Activated T-helper 1 cell treated with anti-CD3 and anti-CD28 coated beads, Interleukin-12 subunit alpha, Interleukin-12 subunit beta, Interleukin-2, Interleukin-4 antibody, amounts not matched to agents 30 ng/mL and 10 ng/mL and 1 ng/mL, durations not matched to agents 14 hours and 24 hours and 36 hours (primary cell): ENCODE data around the gene MYL2. TPM values are rescaled to one million over a fixed set of nuclear protein-coding genes. Genes with fewer than 3 reads are reported as not detected.
A peak's percentile ranks its signal among the peaks of the same experiment; 100 is the strongest.

Experiments
- DNase-seq: peaks from one replicate; pipeline ENCODE4 v3.0.0; 2021; ENCODE audit warnings: low spot score
- H3K27ac Mint-ChIP-seq: one replicate; pipeline ENCODE4 v1.8.0; 2021; ENCODE audit warnings: mild to moderate bottlenecking, mixed read lengths
- H3K27me3 Mint-ChIP-seq: one replicate; pipeline ENCODE4 v1.8.0; 2022; ENCODE audit warnings: mild to moderate bottlenecking, moderate library complexity, mixed read lengths; ENCODE audit not compliant: insufficient read depth
- H3K36me3 Mint-ChIP-seq: one replicate; pipeline ENCODE4 v1.8.0; 2021; ENCODE audit warnings: low read depth, mixed read lengths
- H3K4me1 Mint-ChIP-seq: one replicate; pipeline ENCODE4 v1.8.0; 2021; ENCODE audit warnings: low read depth, mixed read lengths
- H3K4me3 Mint-ChIP-seq: one replicate; pipeline ENCODE4 v1.8.0; 2021; ENCODE audit warnings: mild to moderate bottlenecking, moderate library complexity, mixed read lengths
- H3K9me3 Mint-ChIP-seq: one replicate; pipeline ENCODE4 v1.8.0; 2021; ENCODE audit warnings: mixed read lengths
- intact Hi-C: fragments of 100-400 bp; cut with micrococcal nuclease; formaldehyde crosslinking; loops from one replicate; pipeline ENCODE4 v1.15.1; 2024
- total RNA-seq: library from RNA; stranded (reverse); gene quantifications from 2 replicates; pipeline ENCODE4 v1.2.3, GENCODE V29; 2022

The MYL2 gene
- total RNA-seq, 1 donor from 2014 or later = not detected

DNA sequence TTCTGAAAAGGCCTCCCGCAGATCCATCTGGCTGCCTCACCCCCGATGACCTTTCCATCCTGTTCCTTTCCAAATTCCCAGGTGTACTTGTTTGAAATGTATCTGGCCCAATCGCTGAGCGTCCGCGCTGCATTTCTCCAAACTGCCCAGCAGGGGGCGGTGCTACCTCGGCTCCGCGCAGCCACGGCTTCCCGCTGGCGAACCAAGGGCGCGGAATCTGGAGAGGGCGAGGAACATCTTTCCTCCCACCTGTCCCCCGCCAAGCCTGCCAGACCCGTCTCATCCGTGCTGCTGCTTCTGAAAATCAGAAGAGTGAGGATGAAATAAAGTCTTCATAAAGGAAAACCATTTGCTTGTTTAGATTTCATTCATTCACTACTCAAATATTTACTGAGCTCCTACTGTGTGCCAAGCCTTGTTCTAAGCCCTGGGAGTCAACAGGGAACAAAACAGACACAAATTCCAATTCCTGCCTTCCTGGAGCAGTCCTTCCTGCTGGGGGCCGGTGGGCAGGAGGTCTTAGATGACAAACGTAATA lies 16.8 kb upstream of the MYL2 start:
- H3K27ac Mint-ChIP-seq = no peak overlapping the region
- no peaks in the 10 kb centered on the region for H3K36me3 Mint-ChIP-seq
- DNase-seq = peak; percentile 17
- peaks cover 5% of the 10 kb centered on the region for H3K4me1 Mint-ChIP-seq
- H3K9me3 Mint-ChIP-seq = no peaks in the 10 kb centered on the region
- H3K27me3 Mint-ChIP-seq = no peaks in the 10 kb centered on the region
- no peak overlapping the region for H3K4me3 Mint-ChIP-seq
- intact Hi-C loops = loop anchor here (1.0 to 5.0 kb wide), 4 partner anchors 42 to 380 kb away; no protein-coding TSS in a partner anchor

DNA sequence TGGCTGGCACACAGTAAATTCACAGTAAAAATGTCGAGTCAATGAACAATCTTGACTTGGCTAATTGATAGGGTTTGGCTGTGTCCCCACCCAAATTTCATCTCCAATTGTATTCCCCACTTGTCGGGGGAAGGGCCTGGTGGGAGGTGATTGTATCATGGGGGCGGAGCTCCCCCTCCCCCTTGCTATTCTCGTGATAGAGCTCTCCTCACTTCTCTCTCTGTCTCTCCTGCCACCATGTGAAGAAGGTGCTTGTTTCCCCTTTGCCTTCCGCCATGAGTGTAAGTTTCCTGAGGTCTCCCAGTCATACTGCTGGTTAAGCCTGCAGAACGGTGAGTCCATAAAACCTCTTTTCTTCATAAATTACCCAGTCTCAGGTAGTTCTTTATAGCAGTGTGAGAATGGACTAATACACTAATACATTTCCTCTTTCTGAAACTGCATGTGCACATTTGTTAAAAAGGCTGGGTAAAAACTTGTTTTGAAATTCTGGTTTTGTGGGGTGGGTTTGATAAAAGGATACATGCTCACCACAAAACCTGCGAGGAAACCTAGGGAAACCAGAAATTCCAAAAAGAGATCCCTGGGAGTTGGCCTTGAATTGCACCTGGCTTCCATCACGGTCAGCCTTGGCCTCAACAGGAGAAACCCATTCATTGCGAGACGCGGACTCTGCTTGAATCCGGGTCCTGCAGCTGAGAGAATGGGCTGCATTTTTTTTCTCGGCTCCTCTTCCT lies 16.2 kb upstream of the MYL2 start:
- no peaks in the 10 kb centered on the region for H3K27me3 Mint-ChIP-seq
- intact Hi-C loops = loop anchor here (1.0 to 5.0 kb wide), 4 partner anchors 42 to 381 kb away; no protein-coding TSS in a partner anchor
- H3K4me1 Mint-ChIP-seq = peaks cover 5% of the 10 kb centered on the region

DNA sequence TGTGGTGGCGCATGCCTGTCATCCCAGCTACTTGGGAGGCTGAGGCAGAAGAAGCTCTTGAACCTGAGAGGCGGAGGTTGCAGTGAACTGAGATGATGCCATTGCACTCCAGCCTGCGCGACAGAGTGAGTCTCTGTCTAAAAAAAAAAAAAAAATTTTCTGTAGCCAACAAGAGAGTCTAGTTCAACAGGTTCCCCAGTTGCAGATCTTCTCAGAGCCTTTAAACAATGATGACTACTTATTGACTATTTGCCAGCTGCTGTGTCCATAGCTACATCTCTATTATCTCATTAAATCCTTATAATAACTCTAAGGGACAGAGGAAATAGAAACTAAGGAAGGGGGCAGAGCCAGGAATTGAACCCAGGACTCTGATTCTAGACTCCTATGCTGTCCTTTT lies 15.2 kb upstream of the MYL2 start:
- H3K27ac Mint-ChIP-seq = no peak overlapping the region
- intact Hi-C loops = loop anchor here (5.0 kb wide), 1 partner anchor 362 kb away; no protein-coding TSS in a partner anchor
- peaks cover 5% of the 10 kb centered on the region for H3K4me1 Mint-ChIP-seq
- DNase-seq = no peak
- H3K4me3 Mint-ChIP-seq = no peak overlapping the region
- H3K36me3 Mint-ChIP-seq = no peaks in the 10 kb centered on the region
- no peaks in the 10 kb centered on the region for H3K9me3 Mint-ChIP-seq
- no peaks in the 10 kb centered on the region for H3K27me3 Mint-ChIP-seq

More for the DNA sequence above, 16.2 kb upstream of the MYL2 start:
- H3K4me3 Mint-ChIP-seq = no peak overlapping the region
- no peak overlapping the region for H3K27ac Mint-ChIP-seq
- no peaks in the 10 kb centered on the region for H3K9me3 Mint-ChIP-seq
- DNase-seq = no peak
- no peaks in the 10 kb centered on the region for H3K36me3 Mint-ChIP-seq

DNA sequence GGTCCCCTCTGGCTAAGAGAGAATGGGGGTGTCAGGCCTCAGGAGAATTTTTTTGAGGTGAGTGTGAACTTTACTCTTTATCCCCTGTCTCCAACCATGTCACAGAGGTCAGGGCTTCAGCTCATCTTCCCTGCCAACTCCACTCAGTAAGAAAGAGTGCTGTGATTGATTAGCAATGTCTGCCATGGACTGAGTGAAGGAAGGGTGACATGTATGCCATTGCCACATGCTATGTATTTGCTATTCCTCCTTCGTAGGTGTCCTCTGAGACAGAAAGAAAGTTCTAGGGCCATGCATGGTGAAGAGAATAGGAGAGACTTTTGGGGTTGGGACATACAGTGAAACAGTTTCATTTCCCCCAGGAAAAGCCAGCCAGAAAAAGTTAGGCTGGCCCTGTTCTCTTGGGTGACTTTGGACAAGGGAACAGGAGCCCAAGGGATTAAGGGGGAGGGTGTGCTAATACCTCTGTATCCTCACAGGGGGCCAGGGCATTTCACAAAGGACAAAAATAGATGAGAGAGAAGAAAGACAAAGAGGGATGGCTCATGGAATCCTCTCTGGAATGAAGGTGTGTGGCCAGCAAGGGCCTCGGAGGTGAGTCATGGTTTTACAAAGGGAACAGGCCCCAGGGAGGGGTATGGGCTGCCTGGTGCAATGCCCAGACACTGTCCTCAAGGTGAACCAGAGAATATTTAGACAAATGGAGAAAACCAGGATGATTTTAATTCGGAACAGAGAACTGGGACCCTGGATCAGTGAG lies 13.9 kb upstream of the MYL2 start:
- Mint-ChIP-seq H3K4me1 (peaks cover 5% of the 10 kb centered on the region), H3K9me3 (no peaks in the 10 kb centered on the region), H3K4me3 (no peak overlapping the region), H3K36me3 (no peaks in the 10 kb centered on the region), H3K27me3 (no peaks in the 10 kb centered on the region), H3K27ac (no peak overlapping the region)
- intact Hi-C loops = no loop called here
- DNase-seq = no peak

DNA sequence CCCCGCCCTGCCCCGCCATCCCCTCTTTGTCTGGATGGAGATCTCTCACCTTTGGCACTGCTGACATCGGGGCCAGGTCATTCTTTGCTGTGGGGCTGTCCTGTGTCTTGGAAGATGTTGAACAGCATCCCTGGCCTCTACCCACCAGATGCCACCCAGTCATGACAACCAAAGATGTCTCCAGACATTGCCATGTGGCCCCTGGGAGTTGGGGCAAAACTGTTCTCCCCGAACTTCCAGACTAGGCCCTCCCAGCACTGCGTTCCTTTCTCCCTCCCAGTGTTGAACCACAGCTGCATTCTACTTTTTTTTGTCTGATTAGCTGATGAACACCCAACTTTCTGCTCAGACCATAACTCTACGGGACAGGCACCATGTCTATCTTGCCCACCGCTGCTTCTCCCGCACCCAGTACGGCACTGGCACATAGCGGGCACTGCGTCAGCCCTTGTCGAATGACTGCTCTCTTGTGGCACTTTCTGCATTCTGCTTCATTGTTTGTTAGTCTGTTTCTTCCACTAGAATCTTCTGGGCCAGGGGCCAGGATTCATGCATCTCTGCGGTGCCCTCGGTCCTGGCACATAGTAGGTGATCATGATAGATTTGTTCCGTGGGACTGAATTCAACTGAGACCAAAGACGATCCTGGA lies 13.1 kb upstream of the MYL2 start:
- Mint-ChIP-seq H3K4me3 (no peak overlapping the region), H3K36me3 (no peaks in the 10 kb centered on the region), H3K27me3 (no peaks in the 10 kb centered on the region), H3K4me1 (peaks cover 5% of the 10 kb centered on the region), H3K9me3 (no peaks in the 10 kb centered on the region), H3K27ac (no peak overlapping the region)
- no peak for DNase-seq
- intact Hi-C loops = no loop called here

DNA sequence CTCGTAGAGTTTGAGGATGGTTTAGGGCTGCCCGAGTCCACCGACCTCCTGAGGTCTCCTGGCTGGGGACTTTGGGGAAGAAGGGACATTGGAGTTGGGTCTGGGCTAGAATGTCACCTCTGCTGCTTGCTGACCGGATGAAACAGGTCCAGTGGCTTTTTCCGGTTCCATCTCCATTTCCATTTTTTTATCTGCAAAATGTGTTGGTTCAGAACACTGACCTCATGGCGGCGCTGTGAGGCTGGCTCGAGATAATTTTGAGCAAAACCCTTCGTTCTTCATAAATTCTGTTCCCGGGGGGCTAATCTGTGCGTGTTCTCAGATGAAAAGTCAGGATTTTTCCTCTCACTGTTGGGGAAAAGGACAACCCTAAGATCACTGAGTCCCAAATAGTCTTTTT lies 11.7 kb upstream of the MYL2 start:
- Mint-ChIP-seq H3K4me1 (peaks cover 2% of the 10 kb centered on the region), H3K4me3 (no peak overlapping the region), H3K27ac (no peak overlapping the region), H3K27me3 (no peaks in the 10 kb centered on the region), H3K36me3 (no peaks in the 10 kb centered on the region), H3K9me3 (no peaks in the 10 kb centered on the region)
- intact Hi-C loops = no loop called here
- DNase-seq = no peak

DNA sequence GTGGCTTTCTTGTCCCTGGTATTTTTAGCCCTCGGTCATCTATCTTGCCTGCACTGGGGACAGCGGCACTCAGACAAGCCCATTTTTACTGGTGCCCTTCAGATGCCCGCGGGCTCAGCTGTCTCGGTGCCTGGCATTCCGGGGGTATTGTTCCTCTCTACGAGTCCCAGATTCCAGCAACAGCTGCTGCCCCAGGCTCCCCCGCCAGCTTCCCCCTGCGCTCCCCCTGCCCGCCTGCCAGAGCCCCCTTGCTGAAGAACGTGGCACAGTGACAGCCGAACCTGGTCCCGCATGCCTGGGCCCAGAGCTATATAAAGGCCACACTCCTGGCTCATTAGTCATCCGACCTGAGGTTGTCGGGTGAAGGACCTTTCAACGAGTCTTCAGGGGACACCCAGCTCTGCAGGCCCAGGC lies 10.9 kb upstream of the MYL2 start:
- H3K4me1 Mint-ChIP-seq = no peaks in the 10 kb centered on the region
- no peaks in the 10 kb centered on the region for H3K9me3 Mint-ChIP-seq
- H3K27me3 Mint-ChIP-seq = no peaks in the 10 kb centered on the region
- no peak overlapping the region for H3K4me3 Mint-ChIP-seq
- no peak for DNase-seq
- H3K27ac Mint-ChIP-seq = no peak overlapping the region
- H3K36me3 Mint-ChIP-seq = no peaks in the 10 kb centered on the region
- intact Hi-C loops = no loop called here

DNA sequence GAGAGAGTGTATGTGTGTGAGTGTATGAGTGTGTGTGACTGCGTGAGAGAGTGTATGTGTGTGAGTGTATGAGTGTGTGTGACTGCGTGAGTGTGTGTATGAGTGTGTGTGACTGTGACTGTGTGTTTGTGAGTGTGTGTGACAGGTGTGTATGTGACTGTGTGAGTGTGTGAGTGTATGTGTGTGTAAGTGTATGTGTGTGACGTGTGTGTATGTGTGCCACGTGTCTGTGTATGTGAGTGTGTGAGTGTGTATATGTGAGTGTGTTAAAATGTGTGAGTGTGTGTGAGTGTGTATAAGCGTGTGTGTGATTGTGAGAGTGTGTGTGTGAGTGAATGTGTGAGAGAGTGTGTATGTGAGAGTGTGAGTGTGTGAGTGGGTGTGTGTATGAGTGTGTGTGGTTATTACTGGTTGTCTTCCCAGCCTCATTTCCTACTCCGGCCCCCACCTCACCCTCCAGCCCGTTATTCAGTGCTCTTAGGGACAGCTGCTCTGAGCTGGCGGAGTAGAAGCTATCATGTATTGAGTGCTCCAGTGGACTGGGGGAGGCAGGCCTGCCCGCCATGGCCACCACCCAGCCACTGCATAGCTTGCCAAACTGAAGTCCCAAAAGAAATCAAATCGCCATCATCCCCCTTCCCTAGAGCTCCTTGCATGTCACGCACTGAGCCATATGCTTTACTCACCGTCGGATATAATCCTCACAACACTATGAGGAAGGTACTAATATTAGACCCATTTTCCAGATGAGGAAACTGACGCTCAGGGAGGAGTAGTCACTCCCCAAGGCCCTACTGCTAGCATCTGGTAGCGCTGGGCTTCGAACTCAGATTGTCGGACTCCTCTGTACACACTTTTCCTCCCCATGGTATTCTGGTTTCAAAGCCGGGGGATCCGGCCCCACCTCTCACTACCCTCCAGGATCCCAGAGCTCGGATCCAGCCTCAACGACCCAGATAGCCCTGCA lies 10.3 kb upstream of the MYL2 start:
- Mint-ChIP-seq H3K27ac (no peak overlapping the region), H3K4me3 (no peak overlapping the region), H3K36me3 (no peaks in the 10 kb centered on the region), H3K9me3 (no peaks in the 10 kb centered on the region), H3K4me1 (no peaks in the 10 kb centered on the region), H3K27me3 (no peaks in the 10 kb centered on the region)
- DNase-seq = no peak
- intact Hi-C loops = no loop called here

DNA sequence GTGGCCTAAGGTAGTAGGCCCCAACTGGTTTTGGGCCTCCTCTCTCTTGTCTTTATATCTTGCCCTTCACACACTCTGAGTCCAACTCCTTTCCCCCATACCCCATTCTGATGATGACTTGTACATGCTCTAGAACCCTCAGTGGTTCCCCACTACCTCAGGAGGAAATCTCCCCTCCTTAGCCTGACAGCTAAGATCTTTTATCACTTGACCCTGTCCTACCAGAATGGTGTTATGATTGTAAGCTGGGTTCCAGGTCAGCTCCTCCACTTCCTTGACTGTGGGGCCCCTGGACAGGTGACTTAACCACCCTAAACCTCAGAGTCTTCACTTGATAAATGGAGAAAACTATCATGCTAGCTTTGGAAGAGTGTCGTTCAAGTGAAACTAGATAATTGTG lies 9.4 kb upstream of the MYL2 start:
- no peaks in the 10 kb centered on the region for H3K36me3 Mint-ChIP-seq
- H3K9me3 Mint-ChIP-seq = no peaks in the 10 kb centered on the region
- no peaks in the 10 kb centered on the region for H3K4me1 Mint-ChIP-seq
- intact Hi-C loops = no loop called here
- DNase-seq = no peak
- H3K4me3 Mint-ChIP-seq = no peak overlapping the region
- no peaks in the 10 kb centered on the region for H3K27me3 Mint-ChIP-seq
- H3K27ac Mint-ChIP-seq = no peak overlapping the region

DNA sequence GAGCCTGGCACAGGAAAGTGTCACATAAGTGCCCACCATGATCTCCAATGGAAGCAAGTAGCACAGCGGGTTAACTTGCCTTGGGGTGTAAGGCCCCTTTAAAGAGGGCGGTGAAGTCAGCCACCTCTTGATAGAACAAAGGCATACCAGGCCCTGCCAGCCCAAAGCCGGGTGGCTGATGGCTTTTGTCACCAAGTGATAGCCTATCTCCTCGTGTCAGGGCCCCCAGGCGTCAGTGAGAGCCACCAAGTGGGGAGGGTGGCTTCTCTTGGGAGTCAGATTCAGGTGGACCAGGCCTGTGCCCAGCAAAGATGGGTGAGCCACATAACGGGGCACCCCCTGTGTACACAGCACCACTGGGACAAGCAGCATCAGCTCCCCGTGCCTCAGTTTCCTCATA lies 8.3 kb upstream of the MYL2 start:
- Mint-ChIP-seq H3K27ac (no peak overlapping the region), H3K36me3 (no peaks in the 10 kb centered on the region), H3K4me3 (no peak overlapping the region), H3K9me3 (no peaks in the 10 kb centered on the region), H3K27me3 (no peaks in the 10 kb centered on the region), H3K4me1 (no peaks in the 10 kb centered on the region)
- no peak for DNase-seq
- intact Hi-C loops = no loop called here

DNA sequence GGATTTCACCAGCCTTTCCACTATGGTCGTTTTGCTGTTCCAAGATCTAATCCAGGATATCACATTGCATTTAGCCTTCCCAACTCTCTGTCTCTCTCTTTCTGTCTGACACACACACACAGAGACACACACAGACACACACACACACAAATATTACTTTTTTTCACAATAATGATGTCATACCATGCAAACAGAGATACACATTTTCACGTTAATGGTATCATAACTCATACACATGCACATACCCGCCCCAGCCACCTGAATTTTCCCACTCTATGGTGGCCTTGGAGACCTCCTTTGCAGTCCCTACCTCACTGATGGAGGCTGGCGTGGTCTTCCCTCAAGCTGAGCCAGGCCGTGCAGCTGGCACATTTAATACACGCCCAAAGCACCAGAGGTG lies 7.2 kb upstream of the MYL2 start:
- Mint-ChIP-seq H3K36me3 (no peaks in the 10 kb centered on the region), H3K4me1 (no peaks in the 10 kb centered on the region), H3K27me3 (no peaks in the 10 kb centered on the region), H3K27ac (no peak overlapping the region), H3K9me3 (no peaks in the 10 kb centered on the region), H3K4me3 (no peak overlapping the region)
- intact Hi-C loops = no loop called here
- no peak for DNase-seq

DNA sequence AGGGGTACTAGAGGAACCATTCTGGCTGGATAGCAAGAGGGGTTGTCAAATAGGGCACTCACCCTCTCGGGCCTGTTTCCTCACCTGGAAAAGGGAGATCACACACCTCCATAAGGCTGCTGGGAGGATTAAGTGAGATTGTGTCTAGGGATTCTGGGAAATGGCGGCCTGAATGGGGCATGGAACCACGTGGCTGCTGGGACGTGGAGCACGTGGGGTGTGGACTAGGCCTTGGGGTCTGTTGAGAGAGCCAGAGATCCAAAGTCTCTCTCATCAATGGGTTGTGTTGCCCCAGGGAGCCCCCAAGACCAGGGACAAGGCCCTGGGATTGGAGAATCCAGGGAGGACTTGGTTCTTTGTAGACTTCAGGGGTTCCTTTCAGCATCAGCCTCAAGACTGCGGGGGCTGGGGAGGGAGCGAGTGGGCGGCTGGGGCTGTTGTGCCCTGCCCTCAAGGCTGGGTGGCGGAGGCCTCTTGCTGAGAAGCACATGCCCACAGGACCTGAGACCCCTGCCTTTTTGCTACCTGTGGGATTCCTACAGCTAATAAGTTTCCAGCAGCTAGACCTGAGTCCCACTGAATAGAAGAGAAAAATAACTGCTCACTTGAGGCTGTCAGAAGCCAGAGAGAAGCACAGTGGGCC lies 3.4 kb upstream of the MYL2 start:
- no peaks in the 10 kb centered on the region for H3K36me3 Mint-ChIP-seq
- H3K4me1 Mint-ChIP-seq = no peaks in the 10 kb centered on the region
- H3K27me3 Mint-ChIP-seq = peaks cover 7% of the 10 kb centered on the region
- H3K9me3 Mint-ChIP-seq = no peaks in the 10 kb centered on the region
- H3K4me3 Mint-ChIP-seq = no peak overlapping the region
- DNase-seq = no peak
- no peak overlapping the region for H3K27ac Mint-ChIP-seq
- intact Hi-C loops = no loop called here
